SKM-1 (cell line): ENCODE measurements around the gene ADARB1.

ENCODE experiments used
- DNase-seq: peaks from one replicate; lab custom pipeline; 2025; ENCODE audit not compliant: unreplicated experiment; lab: John Stamatoyannopoulos, UW

ADARB1 gene

DNA sequence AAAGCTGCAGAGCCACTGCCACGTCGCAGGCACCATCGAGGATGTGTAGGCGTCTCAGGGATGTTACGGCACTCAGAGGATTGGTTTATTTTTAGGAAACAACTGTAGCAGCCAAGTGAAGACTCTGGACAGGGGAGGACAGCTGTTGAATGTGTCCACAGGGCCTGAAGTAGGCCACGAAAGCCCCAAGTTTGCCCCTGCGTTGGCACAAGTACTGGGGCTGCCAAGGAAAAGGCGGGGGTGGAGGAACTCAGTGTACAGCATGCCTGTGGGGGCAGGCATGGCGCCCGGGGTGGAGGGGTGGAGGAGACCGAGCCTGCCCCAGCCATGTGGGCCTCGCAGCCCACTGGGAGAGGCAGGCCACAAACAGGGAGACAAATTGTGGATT is 89.7 kb downstream of the ADARB1 start:
- no peak for DNase-seq

DNA sequence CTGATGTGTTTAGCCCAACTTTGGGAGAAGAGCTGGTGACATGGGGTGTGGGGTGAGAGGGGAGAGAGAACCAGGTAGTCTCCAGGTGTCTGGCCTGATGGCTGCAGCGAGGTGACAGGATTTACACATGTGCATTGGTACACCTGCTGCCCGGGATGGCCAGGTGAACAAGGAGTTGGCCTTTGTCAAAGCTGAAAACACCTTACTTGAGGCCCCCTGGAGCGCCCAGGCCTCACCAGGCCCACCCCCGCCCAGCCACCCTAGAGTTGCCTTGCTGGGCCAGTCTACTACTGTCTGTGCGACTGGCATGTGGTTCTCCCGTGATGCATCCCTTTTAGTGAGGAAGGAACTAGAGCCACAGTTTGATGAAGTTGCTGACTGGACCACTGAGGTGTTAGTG is 90.5 kb downstream of the ADARB1 start:
- no peak for DNase-seq

DNA sequence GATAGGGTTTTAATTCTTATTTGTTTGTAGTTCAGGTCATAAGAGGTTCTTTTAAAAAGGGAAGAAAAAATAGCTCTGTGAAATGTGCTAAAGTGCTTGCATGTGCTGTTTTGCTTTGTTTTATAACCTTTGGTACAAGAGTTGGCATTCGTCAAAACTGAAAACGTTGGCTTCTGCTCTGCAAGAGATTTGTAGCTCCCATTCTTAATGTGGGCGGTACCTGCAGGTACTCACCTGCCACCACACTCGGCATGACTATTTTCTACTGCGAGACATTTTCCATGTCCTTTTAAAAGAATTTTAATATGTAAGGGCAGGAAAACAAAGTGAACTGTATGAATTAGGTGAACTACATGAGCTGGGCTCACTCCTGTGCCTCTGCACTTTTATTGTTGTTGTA is 92.6 kb downstream of the ADARB1 start:
- no peak for DNase-seq

DNA sequence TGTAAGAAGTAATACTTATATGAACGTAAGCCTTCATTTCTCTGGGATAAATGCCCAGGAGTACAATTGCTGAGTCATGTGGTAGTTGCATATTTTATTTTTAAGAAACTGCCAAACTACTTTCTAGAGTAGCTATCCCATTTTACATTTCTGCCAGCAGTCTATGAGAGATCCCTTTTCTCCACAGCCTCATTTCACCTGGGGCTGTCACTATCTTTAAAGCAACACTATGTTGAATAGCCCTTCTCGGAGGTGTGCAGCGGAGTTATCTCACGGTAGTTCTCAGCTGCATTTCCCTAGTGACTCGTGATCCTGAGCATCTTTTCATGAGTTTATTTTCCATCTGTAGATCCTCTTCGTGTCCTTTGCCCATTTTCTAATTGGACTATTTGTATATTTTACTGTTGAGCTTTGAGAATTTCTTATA is 93.4 kb downstream of the ADARB1 start:
- DNase-seq, result no peak

GRCh38 chr21:45168522-45168921 is 94.1 kb downstream of the ADARB1 start:
- DNase-seq, result no peak

- DNase-seq, result no peak
Observed at GRCh38 chr21:45169001-45169400, 94.6 kb downstream of the ADARB1 start.

- no peak for DNase-seq
Observed at GRCh38 chr21:45169682-45170081, 95.3 kb downstream of the ADARB1 start.

DNA sequence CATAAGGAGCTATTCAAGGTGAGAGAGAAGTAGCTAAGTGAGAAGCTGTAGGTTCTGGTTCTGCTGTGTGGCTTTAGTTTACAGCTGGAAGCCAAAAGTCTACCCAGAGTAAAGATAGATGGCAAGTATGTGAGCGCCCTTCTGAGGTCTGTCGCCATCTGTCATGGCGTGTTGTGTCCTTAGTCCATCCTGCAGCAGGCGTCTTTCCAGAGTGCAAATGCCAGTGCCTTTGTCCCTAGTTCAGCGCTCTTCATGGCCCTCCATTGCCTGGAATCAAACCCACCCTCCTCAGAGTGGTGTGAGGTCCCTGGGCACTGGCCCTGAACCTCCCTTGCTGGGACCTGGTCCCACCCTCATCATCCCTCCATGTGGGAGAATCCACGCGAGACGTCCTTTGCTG is 96.6 kb downstream of the ADARB1 start:
- DNase-seq, result no peak

GRCh38 chr21:45172420-45172819 is 98.0 kb downstream of the ADARB1 start:
- no peak for DNase-seq

GRCh38 chr21:45175326-45176095 is 101.1 kb downstream of the ADARB1 start:
- no peak for DNase-seq

DNA sequence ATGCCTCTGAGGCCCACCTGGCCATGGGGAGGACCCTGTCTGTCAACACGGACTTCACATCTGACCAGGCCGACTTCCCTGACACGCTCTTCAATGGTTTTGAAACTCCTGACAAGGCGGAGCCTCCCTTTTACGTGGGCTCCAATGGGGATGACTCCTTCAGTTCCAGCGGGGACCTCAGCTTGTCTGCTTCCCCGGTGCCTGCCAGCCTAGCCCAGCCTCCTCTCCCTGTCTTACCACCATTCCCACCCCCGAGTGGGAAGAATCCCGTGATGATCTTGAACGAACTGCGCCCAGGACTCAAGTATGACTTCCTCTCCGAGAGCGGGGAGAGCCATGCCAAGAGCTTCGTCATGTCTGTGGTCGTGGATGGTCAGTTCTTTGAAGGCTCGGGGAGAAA is 101.8 kb downstream of the ADARB1 start:
- DNase-seq, result no peak

- DNase-seq, result no peak
Observed at GRCh38 chr21:45177039-45177438, 102.7 kb downstream of the ADARB1 start.

DNA sequence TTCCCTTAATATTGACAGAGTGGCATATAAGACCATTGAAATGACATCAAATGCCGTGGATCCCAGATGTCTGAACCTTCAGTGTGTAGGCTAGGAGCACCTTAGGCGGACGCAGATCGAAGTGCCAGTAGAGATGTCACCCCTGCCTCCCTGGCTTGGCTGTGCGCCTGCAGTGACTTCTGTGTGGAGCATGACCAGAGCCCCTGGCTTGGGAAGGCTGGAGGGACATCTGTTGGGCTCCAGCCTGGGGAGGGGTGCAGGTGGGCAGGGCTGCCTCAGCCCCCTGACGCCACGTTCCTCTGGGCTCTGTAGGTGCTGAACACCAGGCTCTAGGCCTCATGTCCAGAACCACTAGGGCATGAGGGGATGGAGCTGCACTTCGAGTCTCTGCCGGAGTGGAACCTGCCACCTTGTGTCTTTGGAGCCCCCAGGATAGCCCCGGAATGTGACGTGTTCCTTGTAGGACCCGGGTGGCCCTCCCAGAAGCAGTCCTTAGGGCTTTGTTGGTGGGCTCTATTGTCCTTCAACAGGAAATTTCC is 103.8 kb downstream of the ADARB1 start:
- DNase-seq, result no peak

GRCh38 chr21:45178971-45179370 is 104.6 kb downstream of the ADARB1 start:
- DNase-seq, result no peak

DNA sequence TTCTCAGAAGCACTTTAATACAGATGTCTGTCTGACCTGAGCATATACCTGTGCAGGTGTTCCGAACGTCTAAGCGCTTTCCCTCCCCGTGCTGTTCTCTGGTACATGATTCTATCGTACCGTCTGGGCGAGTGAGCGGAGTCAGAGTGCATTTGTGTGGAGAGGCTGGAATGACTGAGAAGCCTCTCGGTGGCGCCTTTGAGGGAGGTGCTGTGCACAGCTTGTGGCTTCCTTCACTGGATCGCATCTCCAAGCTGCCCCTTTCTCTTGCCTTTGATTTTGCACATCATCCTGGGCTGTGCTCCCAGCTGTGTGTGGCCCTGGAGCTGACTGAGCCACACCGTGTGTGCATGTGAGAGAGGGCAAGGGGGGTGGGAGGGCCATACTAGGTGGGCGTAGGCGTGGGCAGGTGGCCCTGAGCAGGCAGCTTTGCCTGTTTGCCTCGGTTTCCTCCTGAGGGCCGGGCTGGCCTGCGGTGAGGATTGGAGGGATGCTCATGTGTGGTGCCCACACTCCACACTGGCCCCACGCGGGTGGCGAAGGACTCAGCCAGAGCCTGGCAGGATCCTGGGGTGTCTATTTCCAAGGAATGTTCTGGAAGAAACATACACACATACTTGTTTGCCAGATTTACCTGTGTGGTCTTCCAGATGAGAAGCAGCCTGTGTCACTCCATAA is 105.3 kb downstream of the ADARB1 start:
- no peak for DNase-seq

DNA sequence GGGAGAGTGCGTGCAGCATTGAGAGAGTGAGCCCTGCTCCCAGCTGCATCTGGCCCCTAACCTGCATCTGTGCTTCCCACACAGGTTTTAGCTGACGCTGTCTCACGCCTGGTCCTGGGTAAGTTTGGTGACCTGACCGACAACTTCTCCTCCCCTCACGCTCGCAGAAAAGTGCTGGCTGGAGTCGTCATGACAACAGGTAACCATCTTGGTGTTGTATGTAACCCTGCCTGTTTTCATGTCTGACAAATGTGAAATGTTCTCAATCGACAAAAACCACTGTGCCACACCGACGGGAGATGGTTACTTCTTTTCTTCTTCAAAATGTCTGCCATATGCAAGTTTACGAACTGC is 105.8 kb downstream of the ADARB1 start:
- DNase-seq, result no peak

- no peak for DNase-seq
Observed at GRCh38 chr21:45182958-45183357, 108.6 kb downstream of the ADARB1 start.

- DNase-seq, result no peak
Observed at GRCh38 chr21:45183852-45184251, 109.5 kb downstream of the ADARB1 start.

DNA sequence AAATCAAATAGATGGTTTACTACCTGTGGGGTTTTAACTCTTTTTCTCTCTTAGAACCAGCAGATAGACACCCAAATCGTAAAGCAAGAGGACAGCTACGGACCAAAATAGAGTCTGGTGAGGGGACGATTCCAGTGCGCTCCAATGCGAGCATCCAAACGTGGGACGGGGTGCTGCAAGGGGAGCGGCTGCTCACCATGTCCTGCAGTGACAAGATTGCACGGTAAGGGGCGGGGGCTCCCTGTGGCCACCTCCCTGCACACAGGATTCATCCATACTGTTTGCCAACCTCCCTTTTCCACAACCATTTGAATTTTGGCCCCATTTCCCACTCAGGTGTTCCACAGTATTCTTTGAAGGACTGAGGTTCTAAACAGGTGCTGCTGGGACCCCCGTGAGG is 110.5 kb downstream of the ADARB1 start:
- DNase-seq, result no peak

DNA sequence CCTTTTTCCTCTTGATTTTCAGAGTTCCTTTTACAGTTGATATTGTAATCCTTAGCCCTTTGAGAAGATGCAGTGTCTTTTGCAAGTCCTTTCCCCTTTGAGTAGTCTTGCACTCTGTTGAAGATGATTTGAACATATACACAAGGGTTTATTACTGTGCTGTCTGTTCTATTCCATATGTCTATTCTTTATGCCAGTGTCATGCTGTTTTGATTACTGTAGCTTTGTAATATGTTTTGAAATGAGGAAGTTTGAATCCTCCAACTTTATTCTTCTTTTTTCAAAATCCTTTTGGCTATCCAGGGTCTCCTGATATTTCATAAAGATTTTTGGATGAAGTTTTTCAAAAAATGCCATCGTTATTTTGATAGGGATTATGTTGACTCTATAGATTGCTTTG is 112.3 kb downstream of the ADARB1 start:
- no peak for DNase-seq

GRCh38 chr21:45187646-45188045 is 113.3 kb downstream of the ADARB1 start:
- DNase-seq, result no peak

DNA sequence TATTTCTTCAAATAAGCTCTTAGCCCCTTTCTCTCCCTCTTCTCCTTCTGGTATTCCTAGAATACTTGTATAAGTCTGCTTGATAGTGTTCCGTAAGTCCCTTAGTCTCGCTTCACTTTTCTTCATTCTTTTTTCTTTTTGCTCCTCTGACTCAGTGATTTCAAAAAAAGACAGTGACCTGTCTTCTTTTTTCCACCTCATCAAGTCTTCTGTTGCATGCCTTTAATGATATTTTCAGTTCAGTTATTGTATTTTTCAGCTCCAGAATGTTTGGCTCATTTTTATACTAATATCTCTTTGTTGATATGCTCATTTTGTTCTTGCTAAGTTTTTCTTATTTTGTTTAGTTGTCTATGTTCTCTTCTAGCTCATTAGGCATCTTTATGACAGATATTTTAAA is 115.6 kb downstream of the ADARB1 start:
- no peak for DNase-seq

DNA sequence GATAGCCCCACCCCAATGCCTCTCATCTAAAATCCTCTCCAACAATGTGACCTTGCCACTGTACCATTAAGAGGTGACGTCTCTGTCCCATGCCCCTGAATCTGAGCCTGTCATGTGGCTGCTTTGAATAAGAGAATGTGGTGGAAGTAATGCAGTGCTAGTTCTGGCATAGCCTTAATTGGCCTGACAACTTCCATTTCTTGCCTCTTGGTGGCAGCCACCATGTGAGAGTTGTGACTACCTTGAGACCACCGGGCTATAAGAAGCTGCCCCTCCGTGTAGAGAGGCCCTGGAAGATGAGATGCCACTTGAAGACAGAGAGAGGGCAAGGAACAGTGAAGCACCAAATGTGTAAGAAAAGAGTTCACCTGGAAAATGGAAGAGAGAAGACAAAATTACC is 118.0 kb downstream of the ADARB1 start:
- no peak for DNase-seq
